Measurements from ENCODE around the gene SYNPO2. TPM values are rescaled to one million over a fixed set of nuclear protein-coding genes. Genes with fewer than 3 reads are reported as not detected.
"Not testable (repeated sequence)": the region's sequence is repeated elsewhere in the genome, so short reads cannot be mapped to it uniquely, and the experiment has no call there.

SYNPO2 gene
- total RNA-seq, 4 donors from 2014 or later = 144 to 400 (median 228) TPM

DNA sequence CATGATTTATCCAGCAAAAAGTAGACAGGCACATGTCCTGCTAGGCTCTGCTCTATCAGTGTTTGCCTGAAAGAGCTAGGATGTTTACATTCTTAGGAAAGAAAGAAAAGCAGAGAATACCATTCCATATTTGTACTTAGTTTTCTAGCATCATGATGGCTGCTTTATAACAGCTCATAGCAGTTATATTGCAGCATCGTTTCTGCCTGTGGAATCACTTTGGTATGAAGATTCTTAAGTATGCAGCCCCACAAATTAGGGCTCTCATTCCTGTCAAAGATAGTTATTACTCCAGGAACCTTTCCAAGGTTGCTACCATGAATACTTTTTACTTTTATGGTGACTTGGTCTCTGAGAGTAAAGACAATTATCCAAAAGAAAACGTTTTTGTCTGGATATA, 128.0 kb downstream of the SYNPO2 start:
- H3K36me3 ChIP-seq = no peaks in the 10 kb centered on the region
- no peaks in the 10 kb centered on the region for H3K27me3 ChIP-seq
- H3K4me1 ChIP-seq = no peaks in the 10 kb centered on the region
- intact Hi-C loops (cut with DNase I; ENCODE audit: low total_unique reads) = no loop called here
- TF ChIP-seq, protein P1, sequence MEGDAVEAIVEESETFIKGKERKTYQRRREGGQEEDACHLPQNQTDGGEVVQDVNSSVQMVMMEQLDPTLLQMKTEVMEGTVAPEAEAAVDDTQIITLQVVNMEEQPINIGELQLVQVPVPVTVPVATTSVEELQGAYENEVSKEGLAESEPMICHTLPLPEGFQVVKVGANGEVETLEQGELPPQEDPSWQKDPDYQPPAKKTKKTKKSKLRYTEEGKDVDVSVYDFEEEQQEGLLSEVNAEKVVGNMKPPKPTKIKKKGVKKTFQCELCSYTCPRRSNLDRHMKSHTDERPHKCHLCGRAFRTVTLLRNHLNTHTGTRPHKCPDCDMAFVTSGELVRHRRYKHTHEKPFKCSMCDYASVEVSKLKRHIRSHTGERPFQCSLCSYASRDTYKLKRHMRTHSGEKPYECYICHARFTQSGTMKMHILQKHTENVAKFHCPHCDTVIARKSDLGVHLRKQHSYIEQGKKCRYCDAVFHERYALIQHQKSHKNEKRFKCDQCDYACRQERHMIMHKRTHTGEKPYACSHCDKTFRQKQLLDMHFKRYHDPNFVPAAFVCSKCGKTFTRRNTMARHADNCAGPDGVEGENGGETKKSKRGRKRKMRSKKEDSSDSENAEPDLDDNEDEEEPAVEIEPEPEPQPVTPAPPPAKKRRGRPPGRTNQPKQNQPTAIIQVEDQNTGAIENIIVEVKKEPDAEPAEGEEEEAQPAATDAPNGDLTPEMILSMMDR (IDR thresholded peaks at IDR 0.05) = no peak
- TF ChIP-seq POLR2A (IDR thresholded peaks at IDR 0.05) = peak in 1 of 2 donors; percentile 45
- H3K4me3 ChIP-seq = no peak overlapping the region
- DNase-seq = no peak
- H3K9me3 ChIP-seq = no peaks in the 10 kb centered on the region
- H3K27ac ChIP-seq = peak overlapping the region; percentile 76 to 99

DNA sequence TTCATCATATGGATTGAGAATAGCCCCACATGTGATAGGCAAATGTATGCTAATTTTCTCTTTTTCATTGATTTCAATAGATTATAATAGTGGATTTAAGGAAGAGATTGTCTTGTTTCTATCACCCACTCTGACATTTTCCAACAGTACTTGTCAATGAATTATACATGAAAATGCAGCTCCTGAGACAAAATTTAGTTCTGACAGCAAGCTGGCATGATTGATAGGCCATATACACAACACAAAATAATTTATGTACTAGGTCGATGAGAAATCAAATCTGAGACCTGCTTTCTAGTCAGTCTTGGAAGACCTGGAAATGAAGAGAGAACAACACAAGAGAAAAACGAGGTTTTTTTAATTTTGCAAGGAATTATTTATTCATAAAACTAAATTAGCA, 129.0 kb downstream of the SYNPO2 start:
- intact Hi-C loops (cut with DNase I; ENCODE audit: low total_unique reads) = no loop called here
- no peak overlapping the region for H3K4me3 ChIP-seq
- H3K27me3 ChIP-seq = no peaks in the 10 kb centered on the region
- H3K36me3 ChIP-seq = no peaks in the 10 kb centered on the region
- peak overlapping the region; percentile 76 to 99 for H3K27ac ChIP-seq
- no peaks in the 10 kb centered on the region for H3K4me1 ChIP-seq
- DNase-seq = no peak
- TF ChIP-seq, protein P1 (IDR thresholded peaks at IDR 0.05) = no peak
- no peak for TF ChIP-seq POLR2A (IDR thresholded peaks at IDR 0.05)
- H3K9me3 ChIP-seq = no peaks in the 10 kb centered on the region

DNA sequence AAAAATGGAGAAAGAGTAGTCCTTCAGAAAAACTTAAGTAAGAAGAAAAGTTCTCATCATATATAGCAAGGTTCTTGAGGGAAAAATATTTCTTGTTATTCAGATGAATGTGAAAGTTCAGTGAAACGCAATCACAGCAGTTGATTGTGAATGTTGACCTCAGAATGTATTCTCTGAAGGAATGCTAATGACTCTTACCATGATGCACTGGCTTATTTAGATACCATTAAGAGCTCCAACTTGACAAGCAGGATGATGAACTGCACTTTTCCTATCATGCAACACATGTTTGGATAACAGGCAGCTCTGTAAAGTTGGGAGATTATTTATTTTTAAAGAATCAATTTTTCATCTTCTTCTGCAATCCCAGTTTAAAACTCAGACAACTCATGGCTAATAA, 131.5 kb downstream of the SYNPO2 start:
- TF ChIP-seq, protein P1 (IDR thresholded peaks at IDR 0.05) = no peak
- no peak for TF ChIP-seq POLR2A (IDR thresholded peaks at IDR 0.05)
- Histone ChIP-seq H3K4me3 (no peak overlapping the region), H3K9me3 (no peaks in the 10 kb centered on the region), H3K4me1 (peaks cover 0 to 6% of the 10 kb centered on the region in 2 donors), H3K27ac (peak overlapping the region; percentile 76 to 99), H3K36me3 (no peaks in the 10 kb centered on the region), H3K27me3 (no peaks in the 10 kb centered on the region)
- no peak for DNase-seq
- intact Hi-C loops (cut with DNase I; ENCODE audit: low total_unique reads) = no loop called here

DNA sequence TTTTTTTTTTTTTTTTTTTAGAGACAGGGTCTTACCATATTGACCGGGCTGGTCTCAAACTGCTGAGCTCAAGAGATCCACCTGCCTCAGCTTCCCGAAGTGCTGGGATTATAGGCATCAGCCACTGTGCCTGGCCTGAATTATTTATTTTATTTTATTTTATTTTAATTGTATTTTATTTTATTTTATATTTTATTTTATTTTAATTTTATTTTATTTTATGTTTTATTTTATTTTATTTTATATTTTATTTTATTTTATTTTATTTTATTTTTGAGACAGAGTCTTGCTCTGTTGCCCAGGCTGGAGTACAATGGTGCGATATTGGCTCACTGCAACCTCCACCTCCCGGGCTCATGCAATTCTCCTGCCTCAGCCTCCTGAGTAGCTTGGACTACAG, 133.9 kb downstream of the SYNPO2 start:
- H3K36me3 ChIP-seq; H3K4me3 ChIP-seq; H3K4me1 ChIP-seq; DNase-seq; H3K9me3 ChIP-seq; H3K27me3 ChIP-seq; intact Hi-C loops (cut with DNase I; ENCODE audit: low total_unique reads): not testable (repeated sequence)
- peak overlapping the region; percentile 93 to 99 for H3K27ac ChIP-seq

DNA sequence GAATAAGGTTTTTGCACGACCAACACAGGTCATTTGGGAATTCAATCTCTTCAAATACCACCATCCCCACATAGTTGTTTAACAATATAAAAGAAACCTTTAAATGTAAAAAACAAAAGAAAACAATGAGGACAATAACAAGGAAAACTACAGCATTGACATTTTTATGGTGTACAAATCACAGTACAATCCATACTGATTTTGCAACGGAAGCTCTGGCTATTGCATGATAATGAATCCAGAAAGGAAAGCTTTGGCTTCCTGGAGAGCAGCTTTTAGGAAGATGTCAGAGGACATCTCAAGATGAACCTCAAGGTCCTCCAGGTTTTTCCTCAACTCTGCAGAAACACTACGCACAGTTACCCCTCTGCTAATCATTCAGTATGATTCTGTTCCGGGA, 135.4 kb downstream of the SYNPO2 start:
- Histone ChIP-seq H3K9me3 (no peaks in the 10 kb centered on the region), H3K4me3 (no peak overlapping the region), H3K27me3 (no peaks in the 10 kb centered on the region), H3K36me3 (no peaks in the 10 kb centered on the region), H3K27ac (peak overlapping the region; percentile 93 to 99), H3K4me1 (peaks cover 0 to 8% of the 10 kb centered on the region in 2 donors)
- DNase-seq = no peak
- TF ChIP-seq, protein P1 (IDR thresholded peaks at IDR 0.05) = no peak
- TF ChIP-seq POLR2A (IDR thresholded peaks at IDR 0.05) = no peak
- intact Hi-C loops (cut with DNase I; ENCODE audit: low total_unique reads) = no loop called here

DNA sequence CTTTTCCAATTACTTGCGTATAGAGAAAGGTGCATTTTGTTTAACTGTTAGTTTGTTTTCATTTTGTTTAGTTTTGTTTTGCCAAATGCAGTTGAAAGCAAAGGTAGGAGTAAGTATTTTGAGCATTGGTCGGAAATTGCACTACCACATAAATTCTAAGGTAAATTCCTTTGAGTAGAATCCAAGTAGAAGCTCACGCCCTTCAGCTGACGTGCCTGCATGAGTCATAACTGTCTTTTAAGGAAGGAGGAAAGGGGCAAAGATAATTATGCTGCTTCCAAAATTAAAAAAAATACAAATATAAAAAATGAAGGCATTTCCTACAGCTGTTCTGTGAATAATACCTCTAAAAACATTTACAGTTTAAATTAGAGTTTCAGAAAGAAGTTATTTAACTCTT, 136.8 kb downstream of the SYNPO2 start:
- Histone ChIP-seq H3K9me3 (no peaks in the 10 kb centered on the region), H3K4me1 (peaks cover 3 to 8% of the 10 kb centered on the region in 2 donors), H3K27ac (peak overlapping the region; percentile 93 to 99), H3K4me3 (peak overlapping the region in 1 of 2 donors; percentile 7), H3K36me3 (no peaks in the 10 kb centered on the region), H3K27me3 (no peaks in the 10 kb centered on the region)
- intact Hi-C loops (cut with DNase I; ENCODE audit: low total_unique reads) = no loop called here
- peak; percentile 49 to 79 for DNase-seq
- TF ChIP-seq, protein P1 (IDR thresholded peaks at IDR 0.05) = no peak
- no peak for TF ChIP-seq POLR2A (IDR thresholded peaks at IDR 0.05)
